K562 (cell line): ENCODE results near the gene ETNK2. TPM values are rescaled to one million over a fixed set of nuclear protein-coding genes. Genes with fewer than 3 reads are reported as not detected.

Experiments
- CEBPB ChIP-seq: fragments of 450-650 bp; IDR thresholded peaks from 2 replicates; pipeline ENCODE4 v1.6.1; 2016; ENCODE audit warnings: missing genetic modification characterization, missing compliant biosample characterization
- CEBPG ChIP-seq, 3 experiments: fragments of 200-800 bp in 1 of 3; sonication (Bioruptor generic) in 1 of 3; sonication (generic) in 1 of 3; formaldehyde crosslinking in 1 of 3; IDR thresholded peaks in 2 of 3; conservative IDR thresholded peaks in 1 of 3; 2 replicates each; pipeline versions ENCODE4 v1.6.1 to v1.8.0; 2016 to 2022; ENCODE audit warnings: missing compliant biosample characterization in 2 of 3, missing genetic modification characterization in 2 of 3, mild to moderate bottlenecking in 1 of 3, missing genetic modification reagents in 1 of 3
- DEAF1 ChIP-seq: fragments of 450-650 bp; formaldehyde crosslinking; IDR thresholded peaks from 2 replicates; pipeline ENCODE4 v1.4.0; 2020; ENCODE audit warnings: mild to moderate bottlenecking, moderate library complexity
- GATAD2A ChIP-seq: fragments of 450-650 bp; IDR thresholded peaks from 2 replicates; pipeline ENCODE4 v1.6.1; 2017
- ZNF318 ChIP-seq, 2 experiments: fragments of 450-650 bp; IDR thresholded peaks; 2 replicates each; pipeline ENCODE4 v1.6.1; 2016; ENCODE audit warnings: mild to moderate bottlenecking in 2 of 2, borderline replicate concordance in 1 of 2, low read depth in 1 of 2, moderate library complexity in 1 of 2
- ZNF436 ChIP-seq: fragments of 250-450, 450-650 bp; sonication (Bioruptor Pico); formaldehyde crosslinking; IDR thresholded peaks from 2 replicates; pipeline ENCODE4 v1.7.0; 2020; ENCODE audit warnings: mild to moderate bottlenecking
- polyA plus RNA-seq, 8 experiments: library from polyadenylated mRNA; depleted of rRNA in 4 of 8; stranded (reverse) in 5 of 8; unstranded in 3 of 8; fragments of >200 nt; fragmentation: Nextera tagmentation in 2 of 8; fragmentation: Illumina TruSeq in 1 of 8; extraction: Ambion mirVana in 2 of 8; extraction: Trizol in 1 of 8; gene quantifications; 2 replicates each; pipeline versions ENCODE4 v1.2.1 to v1.2.3, GENCODE V29; 2011 to 2014; ENCODE audit warnings: inconsistent platforms in 1 of 8, missing spikeins in 1 of 8
- total RNA-seq, 7 experiments: library from RNA; depleted of rRNA in 6 of 7; stranded (reverse); fragments of >200 nt in 6 of 7; fragmentation: Illumina TruSeq in 2 of 7; extraction: Trizol in 2 of 7; gene quantifications; 2 replicates each; pipeline versions ENCODE4 v1.2.1 to v1.2.3, GENCODE V29; 2011 to 2021; ENCODE audit warnings: low replicate concordance in 1 of 7

Gene ETNK2
- total and polyA plus RNA-seq, 9 of the 15 experiments (the other 6 are each of a cell fraction or from before 2014, with no cell fraction given): 0.03 to 0.38 (median 0.13) TPM; not detected in 4

- TF ChIP-seq ZNF318 (IDR thresholded peaks at IDR 0.05; ENCODE audit: borderline replicate concordance in 1 of 2, low read depth in 1 of 2) (no peak), ZNF436 (CRISPR knock-in tag) (peak; percentile 82), CEBPG (CRISPR knock-in tag; IDR thresholded peaks at IDR 0.05) (no peak), CEBPG (tag; conservative IDR thresholded peaks at IDR 0.05 in 1 of 2, IDR thresholded peaks at IDR 0.05 in 1 of 2) (no peak), GATAD2A (no peak), CEBPB (tag) (no peak), DEAF1 (CRISPR knock-in tag) (no peak)
These were observed 40.9 kb upstream of the ETNK2 start (continued) for GRCh38 chr1:204192589-204193352.
